H1 (cell line): ENCODE results near the gene CLEC19A. TPM values are rescaled to one million over a fixed set of nuclear protein-coding genes. Genes with fewer than 3 reads are reported as not detected.

ENCODE experiments used
- ATF2 ChIP-seq: IDR thresholded peaks from 2 replicates; pipeline ENCODE4 v1.6.1; 2012; ENCODE audit warnings: low read length, inconsistent platforms
- CHD7 ChIP-seq: fragments of 300-600 bp; sonication (generic); IDR thresholded peaks from 2 replicates; pipeline ENCODE4 v1.7.1; 2012; ENCODE audit warnings: low read length, moderate library complexity, mild to moderate bottlenecking, inconsistent platforms; ENCODE audit not compliant: insufficient replicate concordance
- SP4 ChIP-seq: IDR thresholded peaks from 2 replicates; pipeline ENCODE4 v1.6.1; 2012; ENCODE audit warnings: low read length, inconsistent platforms
- TEAD4 ChIP-seq: IDR thresholded peaks from 2 replicates; pipeline ENCODE4 v1.6.1; 2012; ENCODE audit warnings: low read depth, low read length, inconsistent platforms, mixed read lengths
- polyA plus RNA-seq, 7 experiments: library from polyadenylated mRNA; depleted of rRNA in 3 of 7; stranded (reverse) in 5 of 7; unstranded in 2 of 7; fragments of >200 nt in 5 of 7; fragments of 200-250 nt in 2 of 7; gene quantifications; 1 replicate in 5 of 7; 2 replicates in 1 of 7; 4 replicates in 1 of 7; pipeline versions ENCODE4 v1.2.1 to v1.2.3, GENCODE V29; 2011 to 2013; ENCODE audit warnings: missing spikeins in 2 of 7, mixed read lengths in 2 of 7
- total RNA-seq: library from RNA; stranded (reverse); fragmentation: NEBNext Ultra II Directional; extraction: Animal tissue kit (Norgen Biotek cat#: 25700); gene quantifications from 2 replicates; pipeline ENCODE4 v1.2.1, GENCODE V29; 2021

The CLEC19A gene
- total and polyA plus RNA-seq, 2 of the 8 experiments (the other 6 are each of a cell fraction or from before 2014, with no cell fraction given) = 0.35 to 0.88 TPM

- TF ChIP-seq CHD7 = no peak
- no peak for TF ChIP-seq ATF2
- TF ChIP-seq TEAD4 = no peak
- TF ChIP-seq SP4 = no peak
Observed at GRCh38 chr16:19266774-19267173, 18.8 kb upstream of the CLEC19A start (continued).
